ENCODE measurements around the gene CMBL. TPM values are rescaled to one million over a fixed set of nuclear protein-coding genes. Genes with fewer than 3 reads are reported as not detected.

CMBL gene
- total and polyA plus RNA-seq, 7 donors: 8.1 to 261 (median 21.3) TPM

GRCh38 chr5:10279328-10279727, 28.4 kb downstream of the CMBL start:
- H3K36me3 ChIP-seq: peaks cover 0 to 7% (median 0%) of the 10 kb centered on the region in 4 donors
- intact Hi-C loops (cut with DNase I): no loop called here
- WGBS, 2 donors: 92% methylated on average over 4 of the region's 4 CpGs
- no peak overlapping the region for H3K27ac ChIP-seq
- no peaks in the 10 kb centered on the region for H3K9me3 ChIP-seq
- H3K4me3 ChIP-seq: no peak overlapping the region
- no peak for DNase-seq
- TF ChIP-seq EP300 (IDR thresholded peaks at IDR 0.05) (no peak), CTCF (IDR thresholded peaks at IDR 0.05) (no peak), POLR2AphosphoS5 (IDR thresholded peaks at IDR 0.05) (no peak), POLR2A (IDR thresholded peaks at IDR 0.05) (no peak)
- H3K4me1 ChIP-seq: no peaks in the 10 kb centered on the region
- H3K27me3 ChIP-seq: no peaks in the 10 kb centered on the region

- no peaks in the 10 kb centered on the region for H3K27me3 ChIP-seq
- H3K36me3 ChIP-seq: peaks cover 0 to 7% (median 0%) of the 10 kb centered on the region in 4 donors
- DNase-seq: no peak
- intact Hi-C loops (cut with DNase I): no loop called here
- no peak overlapping the region for H3K27ac ChIP-seq
- H3K9me3 ChIP-seq: no peaks in the 10 kb centered on the region
- WGBS, 2 donors: 92% methylated on average over 12 of the region's 12 CpGs
- H3K4me1 ChIP-seq: no peaks in the 10 kb centered on the region
- TF ChIP-seq POLR2AphosphoS5 (IDR thresholded peaks at IDR 0.05) (no peak), EP300 (IDR thresholded peaks at IDR 0.05) (no peak), CTCF (IDR thresholded peaks at IDR 0.05) (no peak), POLR2A (IDR thresholded peaks at IDR 0.05) (no peak)
- H3K4me3 ChIP-seq: no peak overlapping the region
Observed at GRCh38 chr5:10278658-10279279, 28.9 kb downstream of the CMBL start.

- no peak for TF ChIP-seq CTCF (IDR thresholded peaks at IDR 0.05)
- no peak for TF ChIP-seq EP300 (IDR thresholded peaks at IDR 0.05)
- TF ChIP-seq POLR2A (IDR thresholded peaks at IDR 0.05): no peak
- no peak for TF ChIP-seq POLR2AphosphoS5 (IDR thresholded peaks at IDR 0.05)
- WGBS, 2 donors: 94% methylated on average over 13 of the region's 13 CpGs
- Histone ChIP-seq H3K36me3 (peaks cover 0 to 7% (median 0%) of the 10 kb centered on the region in 4 donors), H3K9me3 (no peaks in the 10 kb centered on the region), H3K27me3 (no peaks in the 10 kb centered on the region), H3K27ac (no peak overlapping the region), H3K4me1 (no peaks in the 10 kb centered on the region), H3K4me3 (no peak overlapping the region)
- intact Hi-C loops (cut with DNase I): no loop called here
- DNase-seq: no peak
Observed at GRCh38 chr5:10277773-10278630, 29.7 kb downstream of the CMBL start.

GRCh38 chr5:10276691-10277090, 31.0 kb downstream of the CMBL start:
- 88% methylated on average over 7 of the region's 7 CpGs for WGBS, 2 donors
- DNase-seq: no peak
- no peaks in the 10 kb centered on the region for H3K9me3 ChIP-seq
- TF ChIP-seq POLR2A (IDR thresholded peaks at IDR 0.05) (no peak), EP300 (IDR thresholded peaks at IDR 0.05) (no peak), POLR2AphosphoS5 (IDR thresholded peaks at IDR 0.05) (no peak), CTCF (IDR thresholded peaks at IDR 0.05) (no peak)
- no peak overlapping the region for H3K27ac ChIP-seq
- peaks cover 0 to 7% (median 0%) of the 10 kb centered on the region in 4 donors for H3K36me3 ChIP-seq
- H3K27me3 ChIP-seq: no peaks in the 10 kb centered on the region
- no peak overlapping the region for H3K4me3 ChIP-seq
- H3K4me1 ChIP-seq: no peaks in the 10 kb centered on the region
- intact Hi-C loops (cut with DNase I): no loop called here
